T-cell (primary cell): Measurements from ENCODE around the gene DNAJC6. TPM values are rescaled to one million over a fixed set of nuclear protein-coding genes. Genes with fewer than 3 reads are reported as not detected.
"Not testable (repeated sequence)": the region's sequence is repeated elsewhere in the genome, so short reads cannot be mapped to it uniquely, and the experiment has no call there.

Experiments
- ATAC-seq, 4 experiments: fragments of 200-7000 bp in 3 of 4; fragments of 150-1000 bp in 1 of 4; cut with Tn5 transposase; replicated peaks in 1 of 4; 1 replicate in 3 of 4; 2 replicates in 1 of 4; pipeline ENCODE4 v1.10.0; 2021; ENCODE audit warnings: moderate library complexity in 3 of 4, mild to moderate bottlenecking in 2 of 4, moderate number of reproducible peaks in 1 of 4
- CTCF ChIA-PET, 2 donors: fragments of 300-600 bp; sonication (Branson Sonifier 250); formaldehyde crosslinking; loops; one replicate each; lab custom pipeline; 2022; ENCODE audit warnings: antibody characterized with exemption in 2 of 2; lab: Charles Lee
- POLR2A ChIA-PET, 2 donors: fragments of 300-600 bp; sonication (Branson Sonifier 250); formaldehyde crosslinking; loops; one replicate each; lab custom pipeline; 2022; ENCODE audit warnings: antibody characterized with exemption in 2 of 2; lab: Charles Lee
- DNase-seq, 35 experiments: peaks; one replicate each; pipeline versions ENCODE4 v3.0.0 to v3.0.0-alpha.2; 2013 to 2023
- H3K27ac ChIP-seq: one replicate; pipeline ENCODE4 v1.5.1; 2013; ENCODE audit warnings: low read length
- H3K27me3 ChIP-seq, 2 experiments: replicated peaks in 1 of 2; 1 replicate in 1 of 2; 2 replicates in 1 of 2; pipeline versions ENCODE4 v1.6.1 to v1.7.0; 2013; ENCODE audit warnings: low read length in 1 of 2, mixed read lengths in 1 of 2; ENCODE audit not compliant: control insufficient read depth in 2 of 2, insufficient read depth in 2 of 2; ENCODE audit errors: extremely low read depth in 1 of 2
- H3K36me3 ChIP-seq, 2 donors: 1 replicate in 1 of 2; 2 replicates in 1 of 2; pipeline versions ENCODE4 v1.6.1 to v1.7.0; 2013; ENCODE audit warnings: low read length in 1 of 2; ENCODE audit not compliant: control insufficient read depth in 2 of 2, insufficient read depth in 1 of 2; ENCODE audit errors: extremely low read depth in 1 of 2
- H3K4me1 ChIP-seq, 2 experiments: 1 replicate in 1 of 2; 2 replicates in 1 of 2; pipeline versions ENCODE4 v1.6.1 to v1.7.0; 2013; ENCODE audit warnings: low read length in 2 of 2, mixed read lengths in 1 of 2; ENCODE audit not compliant: insufficient read depth in 2 of 2, control insufficient read depth in 1 of 2; ENCODE audit errors: extremely low read depth in 1 of 2
- H3K4me3 ChIP-seq, 2 donors: 1 replicate in 1 of 2; 2 replicates in 1 of 2; pipeline versions ENCODE4 v1.5.1 to v1.7.0; 2013; ENCODE audit warnings: mild to moderate bottlenecking in 2 of 2, low read length in 1 of 2, moderate library complexity in 1 of 2; ENCODE audit not compliant: control insufficient read depth in 1 of 2; ENCODE audit errors: extremely low read depth in 1 of 2
- H3K9me3 ChIP-seq: 2 replicates; pipeline ENCODE4 v1.7.0; 2013
- H3K27ac Mint-ChIP-seq, 2 donors: one replicate each; pipeline ENCODE4 v1.8.0; 2020 to 2021; ENCODE audit warnings: mild to moderate bottlenecking in 2 of 2, mixed read lengths in 2 of 2
- H3K27me3 Mint-ChIP-seq, 2 donors: one replicate each; pipeline ENCODE4 v1.8.0; 2021 to 2022; ENCODE audit warnings: mixed read lengths in 2 of 2
- H3K36me3 Mint-ChIP-seq: one replicate; pipeline ENCODE4 v1.8.0; 2021; ENCODE audit warnings: mixed read lengths
- H3K4me1 Mint-ChIP-seq, 3 donors: one replicate each; pipeline ENCODE4 v1.8.0; 2020 to 2022; ENCODE audit warnings: mixed read lengths in 3 of 3, mild to moderate bottlenecking in 1 of 3
- H3K4me3 Mint-ChIP-seq, 3 donors: one replicate each; pipeline ENCODE4 v1.8.0; 2020 to 2022; ENCODE audit warnings: mild to moderate bottlenecking in 3 of 3, mixed read lengths in 3 of 3, moderate library complexity in 3 of 3
- H3K9me3 Mint-ChIP-seq, 3 donors: one replicate each; pipeline ENCODE4 v1.8.0; 2020 to 2022; ENCODE audit warnings: mixed read lengths in 3 of 3
- WGBS: methylation state at CpG from one replicate; pipeline ENCODE4 v1.1.5; 2013; ENCODE audit warnings: missing lambda C conversion rate; ENCODE audit not compliant: insufficient coverage; 5-methylcytosine and 5-hydroxymethylcytosine counted together
- total RNA-seq, 35 experiments: library from RNA in 6 of 35; stranded (reverse) in 6 of 35; fragments of 120-200 nt in 1 of 35; gene quantifications; one replicate each; pipeline versions ENCODE4 v1.2.1 to v1.2.4 and lab custom pipeline; 2013 to 2026

DNAJC6 gene
- total RNA-seq, 5 donors from 2014 or later (not counting 1 experiment from before 2014, with no cell fraction given), result 1.4 to 5.2 (median 2.4) TPM

DNA sequence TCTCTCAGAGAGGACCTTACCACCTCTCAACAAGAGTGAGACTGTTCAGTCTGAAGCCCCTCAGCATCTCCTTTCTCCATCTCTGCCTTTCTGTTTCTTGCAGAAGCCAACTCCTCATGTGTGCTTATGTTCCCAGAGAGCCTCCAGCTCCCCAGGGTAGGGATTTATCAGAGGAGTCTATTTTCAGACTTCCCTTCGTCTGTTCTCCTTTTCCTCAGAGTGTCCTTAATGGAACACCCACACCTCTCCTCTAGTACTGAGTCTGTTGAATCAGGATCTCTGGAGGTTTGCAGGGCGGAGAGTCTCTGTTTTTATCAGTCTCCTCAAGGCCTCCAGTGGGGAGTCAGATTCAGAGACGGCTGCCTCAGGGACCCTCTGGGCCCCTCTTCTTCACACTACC lies 25.1 kb upstream of the DNAJC6 start:
- Mint-ChIP-seq H3K27me3 (peaks cover 0 to 10% of the 10 kb centered on the region in 2 donors), H3K4me1 (no peaks in the 10 kb centered on the region), H3K9me3 (no peaks in the 10 kb centered on the region), H3K27ac (no peak overlapping the region), H3K36me3 (peaks cover 4% of the 10 kb centered on the region), H3K4me3 (no peak overlapping the region)
- Histone ChIP-seq H3K27me3 (peaks cover 0 to 2% of the 10 kb centered on the region in 2 experiments), H3K27ac (no peak overlapping the region), H3K4me1 (no peaks in the 10 kb centered on the region), H3K9me3 (no peaks in the 10 kb centered on the region), H3K36me3 (no peaks in the 10 kb centered on the region), H3K4me3 (no peak overlapping the region)
- WGBS, result 80% methylated on average over 1 of the region's 3 CpGs
- POLR2A ChIA-PET, result no interaction called here
- ATAC-seq (no peak), DNase-seq (no peak)
- CTCF ChIA-PET, result no interaction called here

DNA sequence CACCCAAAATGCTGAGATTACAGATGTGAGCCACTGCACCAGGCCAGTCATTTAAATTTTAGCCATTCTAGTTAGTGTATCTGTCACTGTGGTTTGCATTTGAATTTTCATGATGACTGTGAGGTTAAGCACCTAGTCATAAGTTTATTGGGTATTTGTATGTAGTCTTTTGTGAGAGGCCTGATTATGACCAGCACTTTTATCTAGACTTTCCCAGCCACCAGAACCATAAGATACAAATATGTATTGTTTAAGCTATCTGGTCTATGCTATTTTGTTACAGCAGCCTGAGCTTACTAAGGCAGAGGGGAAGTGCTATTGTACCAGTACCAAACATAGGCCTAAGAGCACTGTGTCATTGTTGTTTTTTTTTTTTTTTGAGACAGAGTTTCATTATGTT lies 19.9 kb upstream of the DNAJC6 start:
- no peak overlapping the region for H3K27ac Mint-ChIP-seq
- no peaks in the 10 kb centered on the region for H3K4me1 Mint-ChIP-seq
- ChIA-PET CTCF (interaction anchor here in 1 of 2 donors (0.6 kb wide), 1 partner anchor 146 kb away, joined by 3 read pairs; no protein-coding TSS in a partner anchor), POLR2A (interaction anchor here in 1 of 2 donors (0.6 kb wide), 1 partner anchor 60 kb away, joined by 3 read pairs; no protein-coding TSS in a partner anchor)
- Histone ChIP-seq H3K9me3 (no peaks in the 10 kb centered on the region), H3K36me3 (no peaks in the 10 kb centered on the region), H3K27me3 (peaks cover 0 to 4% of the 10 kb centered on the region in 2 experiments), H3K4me1 (no peaks in the 10 kb centered on the region), H3K27ac (no peak overlapping the region), H3K4me3 (no peak overlapping the region)
- no peak for ATAC-seq
- H3K27me3 Mint-ChIP-seq, result peaks cover 0 to 6% of the 10 kb centered on the region in 2 donors
- peaks cover 8% of the 10 kb centered on the region for H3K36me3 Mint-ChIP-seq
- no peak for DNase-seq
- no peak overlapping the region for H3K4me3 Mint-ChIP-seq
- H3K9me3 Mint-ChIP-seq, result no peaks in the 10 kb centered on the region

DNA sequence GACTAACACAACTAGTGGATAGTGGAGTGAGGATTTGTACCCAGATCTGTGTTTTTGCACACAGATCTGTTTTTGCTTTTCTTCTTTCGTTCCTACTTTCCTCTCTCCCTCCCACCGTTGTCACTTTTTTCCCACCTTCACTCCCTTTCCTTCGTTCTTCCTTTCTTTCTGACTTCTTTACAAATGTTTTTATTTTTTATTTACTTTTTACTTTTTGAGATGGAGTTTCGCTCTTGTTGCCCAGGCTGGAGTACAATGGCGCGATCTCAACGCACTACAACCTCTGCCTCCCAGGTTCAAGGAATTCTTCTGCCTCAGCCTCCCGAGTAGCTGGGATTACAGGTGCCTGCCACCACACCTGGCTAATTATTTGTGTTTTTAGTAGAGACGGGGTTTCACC lies 17.5 kb upstream of the DNAJC6 start:
- H3K27me3 ChIP-seq, H3K4me1 Mint-ChIP-seq, POLR2A ChIA-PET, CTCF ChIA-PET, H3K9me3 Mint-ChIP-seq, H3K27me3 Mint-ChIP-seq, H3K36me3 Mint-ChIP-seq, H3K4me3 ChIP-seq, H3K27ac ChIP-seq, H3K27ac Mint-ChIP-seq, ATAC-seq, H3K4me3 Mint-ChIP-seq, H3K36me3 ChIP-seq, DNase-seq, H3K9me3 ChIP-seq, H3K4me1 ChIP-seq: not testable (repeated sequence)
- no CpG with 5 or more reads among the region's 9 CpGs for WGBS

DNA sequence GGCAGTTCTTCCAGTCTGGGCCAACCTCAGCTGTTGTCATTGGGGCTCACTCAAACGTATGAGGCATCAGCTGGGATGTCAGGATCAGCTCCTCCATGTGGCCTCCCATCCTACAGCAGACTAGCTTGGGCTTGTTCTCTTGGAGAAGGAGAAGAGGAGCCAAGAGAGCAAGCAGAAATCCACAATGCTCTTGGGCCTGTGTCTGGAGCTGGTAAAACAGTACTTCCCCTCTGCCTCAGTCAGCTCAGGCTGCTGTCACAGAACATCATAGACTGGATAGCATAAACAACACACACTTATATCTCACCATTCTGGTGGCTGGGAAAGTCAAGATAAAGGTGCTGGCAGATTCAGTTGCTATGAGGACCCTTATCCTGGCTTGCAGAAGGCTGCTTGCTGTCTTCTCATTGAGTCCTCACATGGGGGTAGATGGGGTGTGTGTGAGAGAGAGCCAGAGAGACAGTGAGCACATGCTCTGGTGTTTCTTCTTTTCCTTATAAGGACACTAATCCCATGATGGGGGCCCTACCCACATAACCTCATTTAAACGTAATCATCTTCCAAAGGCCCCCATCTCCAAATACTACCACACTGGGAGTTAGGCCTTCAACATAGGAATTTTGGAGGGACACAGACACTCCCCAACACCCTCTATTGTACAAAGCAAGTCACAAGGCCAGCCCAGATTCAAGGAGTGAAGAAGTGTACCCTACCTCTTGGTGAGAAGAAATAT lies 16.3 kb upstream of the DNAJC6 start:
- Mint-ChIP-seq H3K36me3 (peaks cover 4% of the 10 kb centered on the region), H3K4me3 (no peak overlapping the region), H3K9me3 (no peaks in the 10 kb centered on the region), H3K27ac (no peak overlapping the region), H3K27me3 (peaks cover 0 to 2% of the 10 kb centered on the region in 2 donors), H3K4me1 (no peaks in the 10 kb centered on the region)
- Histone ChIP-seq H3K36me3 (no peaks in the 10 kb centered on the region), H3K27ac (no peak overlapping the region), H3K4me1 (no peaks in the 10 kb centered on the region), H3K4me3 (no peak overlapping the region), H3K27me3 (peaks cover 0 to 2% of the 10 kb centered on the region in 2 experiments), H3K9me3 (no peaks in the 10 kb centered on the region)
- ChIA-PET POLR2A (no interaction called here), CTCF (interaction anchor here in 1 of 2 donors (0.5 kb wide), 1 partner anchor 112 kb away, joined by 3 read pairs; no protein-coding TSS in a partner anchor)
- DNase-seq, result no peak
- no peak for ATAC-seq
- WGBS, result 73% methylated on average over 2 of the region's 2 CpGs

DNA sequence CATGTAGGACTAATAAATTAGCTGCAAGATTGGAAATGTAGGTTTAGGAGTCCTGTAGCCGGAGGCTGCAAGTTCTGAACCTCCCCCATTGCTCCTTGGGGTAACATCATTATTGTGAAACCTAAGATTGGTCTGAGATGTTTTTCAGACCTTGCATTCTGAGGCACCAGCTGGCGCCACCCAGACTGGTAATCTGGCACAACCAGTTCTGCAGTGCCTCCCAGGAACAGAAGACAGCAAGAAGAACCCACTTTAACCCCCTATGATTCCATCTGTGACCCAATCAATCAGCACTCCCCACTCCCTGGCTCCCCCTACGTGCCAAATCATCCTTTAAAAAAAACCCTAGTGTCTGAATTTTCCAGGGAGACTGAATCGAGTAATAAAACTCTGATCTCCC lies 11.6 kb upstream of the DNAJC6 start:
- Mint-ChIP-seq H3K27me3 (peaks cover 0 to 6% of the 10 kb centered on the region in 2 donors), H3K4me3 (no peak overlapping the region), H3K9me3 (no peaks in the 10 kb centered on the region), H3K27ac (no peak overlapping the region), H3K36me3 (peaks cover 3% of the 10 kb centered on the region), H3K4me1 (no peaks in the 10 kb centered on the region)
- no peaks in the 10 kb centered on the region for H3K27me3 ChIP-seq
- DNase-seq, result no peak
- no peaks in the 10 kb centered on the region for H3K4me1 ChIP-seq
- ChIA-PET CTCF (no interaction called here), POLR2A (no interaction called here)
- no peaks in the 10 kb centered on the region for H3K36me3 ChIP-seq
- no peak overlapping the region for H3K27ac ChIP-seq
- H3K9me3 ChIP-seq, result no peaks in the 10 kb centered on the region
- whole genome bisulfite sequencing, result 60% methylated on average over 2 of the region's 4 CpGs
- no peak overlapping the region for H3K4me3 ChIP-seq
- no peak for ATAC-seq

DNA sequence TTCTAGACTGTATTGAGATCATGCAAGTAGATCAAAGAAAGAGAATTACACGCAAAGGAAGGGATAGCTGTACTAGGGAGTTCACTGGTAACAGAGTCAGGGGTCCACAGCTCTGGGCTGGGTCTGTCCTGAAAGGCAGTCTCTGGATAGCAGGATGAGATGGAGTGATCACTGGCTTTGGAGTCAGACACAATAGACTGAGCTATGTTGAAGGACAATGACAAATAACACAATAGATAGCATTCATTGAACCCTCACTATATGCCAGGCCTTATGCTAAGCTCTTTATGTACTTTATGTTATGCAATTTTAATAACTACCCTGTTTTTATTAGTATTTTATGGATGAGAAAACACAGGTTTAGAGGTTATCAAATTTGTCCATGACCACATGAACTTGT lies 10.0 kb upstream of the DNAJC6 start:
- Mint-ChIP-seq H3K36me3 (no peaks in the 10 kb centered on the region), H3K27ac (no peak overlapping the region), H3K27me3 (peaks cover 0 to 10% of the 10 kb centered on the region in 2 donors), H3K4me3 (no peak overlapping the region), H3K9me3 (no peaks in the 10 kb centered on the region), H3K4me1 (no peaks in the 10 kb centered on the region)
- POLR2A ChIA-PET, result no interaction called here
- WGBS, result 0% methylated on average over 1 of the region's 1 CpG
- H3K27ac ChIP-seq, result no peak overlapping the region
- no peak overlapping the region for H3K4me3 ChIP-seq
- CTCF ChIA-PET, result no interaction called here
- no peaks in the 10 kb centered on the region for H3K4me1 ChIP-seq
- H3K36me3 ChIP-seq, result no peaks in the 10 kb centered on the region
- no peaks in the 10 kb centered on the region for H3K27me3 ChIP-seq
- ATAC-seq (no peak), DNase-seq (no peak)
- H3K9me3 ChIP-seq, result no peaks in the 10 kb centered on the region
